ENCODE results near the gene TRIM37. TPM values are rescaled to one million over a fixed set of nuclear protein-coding genes. Genes with fewer than 3 reads are reported as not detected.
"Not testable (repeated sequence)": the region's sequence is repeated elsewhere in the genome, so short reads cannot be mapped to it uniquely, and the experiment has no call there.

TRIM37 gene
- polyA plus RNA-seq, 1 of the 3 experiments (the other 2 are of a cell fraction) = 20.5 TPM

DNA sequence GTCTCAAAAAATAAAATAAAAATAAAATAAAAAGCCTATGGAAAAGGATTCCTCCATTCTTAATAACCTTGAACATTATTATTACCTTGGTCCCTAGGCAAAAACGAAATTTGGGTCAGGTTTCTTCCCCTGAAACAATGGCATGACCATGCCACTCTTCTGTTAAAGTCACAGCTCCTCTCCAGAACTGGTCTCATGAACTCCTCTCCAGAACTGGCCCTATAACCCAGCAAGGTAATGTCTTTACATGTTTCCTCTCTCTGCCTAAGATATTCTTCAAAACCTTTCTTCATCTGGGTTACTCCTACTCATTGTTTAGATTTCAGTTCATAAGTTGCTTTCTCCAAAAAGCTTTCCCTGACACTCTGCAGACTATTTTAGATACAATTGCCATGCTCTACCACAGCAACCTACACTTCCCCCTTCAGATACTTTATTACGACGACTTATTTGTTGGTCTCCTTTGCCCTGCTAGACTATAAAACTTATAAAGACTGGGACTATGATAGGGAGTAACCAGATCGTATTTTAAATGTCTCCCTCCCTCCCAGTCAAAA, 13.5 kb downstream of the TRIM37 start:
- peaks cover 5 to 10% of the 10 kb centered on the region in 2 experiments for H3K4me1 ChIP-seq (ENCODE audit: control insufficient read depth in 1 of 2, insufficient read depth in 2 of 2, low read depth in 1 of 2, low read length in 1 of 2)
- H3K79me2 ChIP-seq (ENCODE audit: insufficient read depth) = peaks cover 81% of the 10 kb centered on the region
- no peaks in the 10 kb centered on the region for H3K9me2 ChIP-seq
- DNase-seq = no peak
- CTCF ChIA-PET = interaction anchor here (1.3 kb wide), 1 partner anchor 39 kb away, joined by 4 read pairs; no protein-coding TSS in a partner anchor
- peak overlapping the region in 1 of 2 experiments; percentile 1; a peak in 1 of 4 replicates for H3K4me3 ChIP-seq (ENCODE audit: low read depth in 2 of 2, low read length in 1 of 2)
- H4K20me1 ChIP-seq (ENCODE audit: insufficient read depth) = no peaks in the 10 kb centered on the region
- 59% methylated on average over 4 of the region's 4 CpGs for WGBS (ENCODE audit: low lambda C conversion rate)
- H2AFZ ChIP-seq (ENCODE audit: low read depth) = peak overlapping the region; percentile 39; the same call in 1 of the 2 replicates
- no peaks in the 10 kb centered on the region for H3K27me3 ChIP-seq (ENCODE audit: insufficient read depth)
- POLR2A ChIA-PET = interaction anchor here (0.7 to 3.0 kb wide), 2 partner anchors 13 to 1293 kb away, joined by 3 to 9 read pairs; partner anchors contain the start of gene TRIM37
- H3K36me3 ChIP-seq (replicated peaks in 1 of 2; ENCODE audit: control insufficient read depth in 1 of 2, insufficient read depth in 2 of 2, low read length in 1 of 2) = peaks cover 3 to 44% of the 10 kb centered on the region in 2 experiments
- H3F3A ChIP-seq (replicated peaks; ENCODE audit: insufficient read depth) = peaks cover 31% of the 10 kb centered on the region
- H3K9ac ChIP-seq = peak overlapping the region; percentile 55; the same call in 1 of the 2 replicates
- peak overlapping the region; percentile 61 to 95 for H3K27ac ChIP-seq (ENCODE audit: low read depth in 2 of 2, low read length in 1 of 2)
- TF ChIP-seq RCOR1 (IDR thresholded peaks at IDR 0.05; ENCODE audit: low read length) (no peak), FOXM1 (IDR thresholded peaks at IDR 0.05; ENCODE audit: low read depth) (no peak), GATA2 (CRISPR knock-in tag; IDR thresholded peaks at IDR 0.05) (no peak), CHD2 (IDR thresholded peaks at IDR 0.05; ENCODE audit: low read length, partially characterized antibody) (no peak), POLR2AphosphoS5 (IDR thresholded peaks at IDR 0.05; ENCODE audit: low read depth, low read length) (no peak), TEAD4 (IDR thresholded peaks at IDR 0.05; ENCODE audit: borderline replicate concordance, insufficient read depth) (no peak), MXI1 (IDR thresholded peaks at IDR 0.05; ENCODE audit: low read depth, low read length) (no peak), RFX5 (IDR thresholded peaks at IDR 0.05; ENCODE audit: low read length) (no peak), FOXJ3 (CRISPR knock-in tag; IDR thresholded peaks at IDR 0.05) (no peak), EZH2phosphoT487 (IDR thresholded peaks at IDR 0.05; ENCODE audit: borderline replicate concordance, low read depth) (no peak), MEF2A (IDR thresholded peaks at IDR 0.05; ENCODE audit: borderline replicate concordance, low read depth) (no peak), JUND (IDR thresholded peaks at IDR 0.05) (no peak), SMC3 (IDR thresholded peaks at IDR 0.05; ENCODE audit: low read depth, low read length) (no peak), TAF1 (IDR thresholded peaks at IDR 0.05; ENCODE audit: borderline replicate concordance, low read depth, low read length) (no peak), SIN3A (IDR thresholded peaks at IDR 0.05; ENCODE audit: borderline replicate concordance, low read depth, low read length) (no peak)
- no peaks in the 10 kb centered on the region; the same call in 1 of the 2 replicates for H3K9me3 ChIP-seq
- H3K4me2 ChIP-seq = peak overlapping the region; percentile 64

GRCh38 chr17:59090593-59090992, 16.1 kb downstream of the TRIM37 start:
- WGBS (ENCODE audit: low lambda C conversion rate) = 95% methylated on average over 12 of the region's 12 CpGs
- H3K9me2 ChIP-seq = not testable (repeated sequence)

More at GRCh38 chr17:59090593-59090992, 16.1 kb downstream of the TRIM37 start:
- Histone ChIP-seq H3K79me2 (ENCODE audit: insufficient read depth) (peaks cover 60% of the 10 kb centered on the region), H3K4me1 (ENCODE audit: control insufficient read depth in 1 of 2, insufficient read depth in 2 of 2, low read depth in 1 of 2, low read length in 1 of 2) (peaks cover 5 to 10% of the 10 kb centered on the region in 2 experiments), H3F3A (replicated peaks; ENCODE audit: insufficient read depth) (peaks cover 31% of the 10 kb centered on the region), H3K36me3 (replicated peaks in 1 of 2; ENCODE audit: control insufficient read depth in 1 of 2, insufficient read depth in 2 of 2, low read length in 1 of 2) (peaks cover 11 to 48% of the 10 kb centered on the region in 2 experiments)
- CTCF ChIA-PET = interaction anchor here (1.0 kb wide), 1 partner anchor 25 kb away, joined by 3 read pairs; no protein-coding TSS in a partner anchor
- H3K4me3 ChIP-seq (ENCODE audit: low read depth in 2 of 2, low read length in 1 of 2); H2AFZ ChIP-seq (ENCODE audit: low read depth); H3K4me2 ChIP-seq; DNase-seq; H3K27ac ChIP-seq (ENCODE audit: low read depth in 2 of 2, low read length in 1 of 2); H3K9me3 ChIP-seq; H3K27me3 ChIP-seq (ENCODE audit: insufficient read depth); H4K20me1 ChIP-seq (ENCODE audit: insufficient read depth); H3K9ac ChIP-seq; POLR2A ChIA-PET: not testable (repeated sequence)
